CD14-positive monocyte (primary cell): Measurements from ENCODE around the gene SSNA1. TPM values are rescaled to one million over a fixed set of nuclear protein-coding genes. Genes with fewer than 3 reads are reported as not detected.
A peak's percentile ranks its signal among the peaks of the same experiment; 100 is the strongest.

ENCODE experiments used
- DNase-seq, 3 donors: peaks; one replicate each; pipeline ENCODE4 v3.0.0-alpha.2; 2011 to 2022
- H2AFZ ChIP-seq: 2 replicates; pipeline ENCODE4 v1.6.0; 2012; ENCODE audit warnings: mild to moderate bottlenecking, low read depth, low read length, inconsistent platforms; ENCODE audit not compliant: insufficient read depth, poor library complexity, severe bottlenecking
- H3K27ac ChIP-seq, 2 donors: 1 replicate in 1 of 2; 2 replicates in 1 of 2; pipeline ENCODE4 v1.5.1; 2012 to 2013; ENCODE audit warnings: low read length in 2 of 2, control low read depth in 1 of 2, inconsistent platforms in 1 of 2, low read depth in 1 of 2, mild to moderate bottlenecking in 1 of 2
- H3K27me3 ChIP-seq, 2 donors: one replicate each; pipeline versions ENCODE4 v1.6.0 to v1.6.1; 2011 to 2013; ENCODE audit warnings: low read length in 2 of 2; ENCODE audit not compliant: control insufficient read depth in 2 of 2, insufficient read depth in 2 of 2
- H3K36me3 ChIP-seq, 2 donors: replicated peaks in 1 of 2; 1 replicate in 1 of 2; 2 replicates in 1 of 2; pipeline versions ENCODE4 v1.5.1 to v1.6.1; 2012 to 2013; ENCODE audit warnings: low read length in 2 of 2, control low read depth in 1 of 2, inconsistent platforms in 1 of 2, mild to moderate bottlenecking in 1 of 2; ENCODE audit not compliant: insufficient read depth in 2 of 2, control insufficient read depth in 1 of 2
- H3K4me1 ChIP-seq, 2 donors: 1 replicate in 1 of 2; 2 replicates in 1 of 2; pipeline versions ENCODE4 v1.5.1 to v1.6.1; 2012 to 2013; ENCODE audit warnings: low read length in 2 of 2, control low read depth in 1 of 2, inconsistent platforms in 1 of 2, mild to moderate bottlenecking in 1 of 2, moderate library complexity in 1 of 2; ENCODE audit not compliant: insufficient read depth in 2 of 2, control insufficient read depth in 1 of 2
- H3K4me2 ChIP-seq: replicated peaks from 2 replicates; pipeline ENCODE3; 2012; ENCODE audit warnings: low read length, moderate library complexity, mild to moderate bottlenecking; ENCODE audit not compliant: poor library complexity, severe bottlenecking; ENCODE audit errors: extremely low read depth
- H3K4me3 ChIP-seq, 3 experiments: fragments of 200-600 bp in 1 of 3; sonication (generic) in 1 of 3; replicated peaks in 1 of 3; 1 replicate in 2 of 3; 2 replicates in 1 of 3; pipeline ENCODE4 v1.5.1; 2011 to 2013; ENCODE audit warnings: low read length in 3 of 3, mild to moderate bottlenecking in 3 of 3, control low read depth in 2 of 3, low read depth in 2 of 3, inconsistent platforms in 1 of 3, moderate library complexity in 1 of 3
- H3K79me2 ChIP-seq: 2 replicates; pipeline ENCODE4 v1.6.0; 2012; ENCODE audit warnings: mild to moderate bottlenecking, control low read depth, inconsistent platforms, low read length, moderate library complexity; ENCODE audit not compliant: insufficient read depth
- H3K9ac ChIP-seq: 2 replicates; pipeline ENCODE4 v1.6.0; 2017; ENCODE audit warnings: low read length, mild to moderate bottlenecking; ENCODE audit not compliant: insufficient read depth, poor library complexity, severe bottlenecking
- H3K9me3 ChIP-seq, 2 donors: replicated peaks in 1 of 2; 1 replicate in 1 of 2; 2 replicates in 1 of 2; pipeline versions ENCODE4 v1.5.1 to v1.6.1; 2012 to 2013; ENCODE audit warnings: low read length in 2 of 2, control low read depth in 1 of 2; ENCODE audit not compliant: control insufficient read depth in 1 of 2, insufficient read depth in 1 of 2
- H4K20me1 ChIP-seq: 2 replicates; pipeline ENCODE4 v1.6.0; 2012; ENCODE audit warnings: mild to moderate bottlenecking, low read length, control low read depth, moderate library complexity; ENCODE audit not compliant: insufficient read depth
- H3K27ac Mint-ChIP-seq, 7 donors: one replicate each; pipeline ENCODE4 v1.8.0; 2020; ENCODE audit warnings: mild to moderate bottlenecking in 7 of 7, mixed read lengths in 7 of 7, moderate library complexity in 6 of 7, inconsistent platforms in 2 of 7
- H3K27me3 Mint-ChIP-seq, 3 donors: one replicate each; pipeline ENCODE4 v1.8.0; 2021 to 2022; ENCODE audit warnings: low read depth in 3 of 3, mild to moderate bottlenecking in 3 of 3, mixed read lengths in 3 of 3, moderate library complexity in 3 of 3, inconsistent platforms in 1 of 3
- H3K36me3 Mint-ChIP-seq, 2 donors: one replicate each; pipeline ENCODE4 v1.8.0; 2020; ENCODE audit warnings: mixed read lengths in 2 of 2, inconsistent platforms in 1 of 2, mild to moderate bottlenecking in 1 of 2
- H3K4me1 Mint-ChIP-seq: one replicate; pipeline ENCODE4 v1.8.0; 2020; ENCODE audit warnings: mild to moderate bottlenecking, mixed read lengths
- H3K4me3 Mint-ChIP-seq, 2 donors: one replicate each; pipeline ENCODE4 v1.8.0; 2020; ENCODE audit warnings: mild to moderate bottlenecking in 2 of 2, mixed read lengths in 2 of 2, moderate library complexity in 1 of 2
- H3K9me3 Mint-ChIP-seq, 7 donors: one replicate each; pipeline ENCODE4 v1.8.0; 2020 to 2022; ENCODE audit warnings: mixed read lengths in 7 of 7, mild to moderate bottlenecking in 6 of 7, moderate library complexity in 6 of 7, inconsistent platforms in 2 of 7
- WGBS: methylation state at CpG from one replicate; pipeline ENCODE4 v1.1.5; 2013; ENCODE audit warnings: missing lambda C conversion rate; ENCODE audit not compliant: insufficient coverage; 5-methylcytosine and 5-hydroxymethylcytosine counted together
- intact Hi-C, 2 donors: fragments of 100-400 bp; cut with micrococcal nuclease; formaldehyde crosslinking; loops; one replicate each; pipeline versions ENCODE4 v1.15.0 to v1.15.1; 2023
- polyA plus RNA-seq, 3 donors: library from polyadenylated mRNA; depleted of rRNA in 1 of 3; unstranded in 2 of 3; stranded (reverse) in 1 of 3; fragments of 300-500 nt in 2 of 3; fragments of >200 nt in 1 of 3; fragmentation: Illumina TruSeq in 2 of 3; gene quantifications; 1 replicate in 2 of 3; 2 replicates in 1 of 3; pipeline ENCODE4 v1.2.3, GENCODE V29; 2012 to 2021
- TF ChIP-seq, protein P1 (sequence below): fragments of 200-600 bp; IDR thresholded peaks from one replicate; pipeline ENCODE4 v1.8.0; 2022; ENCODE audit warnings: antibody characterized with exemption, mild to moderate bottlenecking

The SSNA1 gene
- polyA plus RNA-seq, 3 donors = 87.0 to 118 (median 98.3) TPM

DNA sequence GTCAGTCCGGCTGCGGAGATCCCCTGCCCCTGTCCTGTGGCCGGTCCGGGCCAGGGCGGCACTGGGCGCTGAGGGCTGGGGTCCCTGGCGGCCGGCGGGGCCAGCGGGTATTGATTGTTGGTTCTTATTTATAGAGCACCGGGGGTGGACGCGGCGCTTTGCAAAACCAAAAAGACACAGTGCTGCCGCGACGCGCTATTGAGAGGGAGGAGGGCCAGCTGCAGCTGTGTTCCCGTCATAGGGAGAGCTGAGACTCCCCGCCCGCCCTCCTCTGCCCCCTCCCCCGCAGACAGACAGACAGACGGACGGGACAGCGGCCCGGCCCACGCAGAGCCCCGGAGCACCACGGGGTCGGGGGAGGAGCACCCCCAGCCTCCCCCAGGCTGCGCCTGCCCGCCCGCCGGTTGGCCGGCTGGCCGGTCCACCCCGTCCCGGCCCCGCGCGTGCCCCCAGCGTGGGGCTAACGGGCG lies 21.2 kb upstream of the SSNA1 start:
- peaks cover 0 to 9% of the 10 kb centered on the region in 2 donors for H3K9me3 ChIP-seq
- no peak overlapping the region for H3K27ac ChIP-seq
- H3K36me3 Mint-ChIP-seq = no peaks in the 10 kb centered on the region
- no peak overlapping the region for H3K27ac Mint-ChIP-seq
- peaks cover 6% of the 10 kb centered on the region for H3K4me1 Mint-ChIP-seq
- no peaks in the 10 kb centered on the region for H4K20me1 ChIP-seq
- no peak for DNase-seq
- intact Hi-C loops = no loop called here
- H3K4me3 ChIP-seq = no peak overlapping the region
- no peak overlapping the region for H3K4me3 Mint-ChIP-seq
- peaks cover 0 to 11% (median 0%) of the 10 kb centered on the region in 7 donors for H3K9me3 Mint-ChIP-seq
- no peaks in the 10 kb centered on the region for H3K36me3 ChIP-seq
- no peaks in the 10 kb centered on the region for H3K79me2 ChIP-seq
- WGBS = 45% methylated on average over 25 of the region's 44 CpGs
- TF ChIP-seq, protein P1, sequence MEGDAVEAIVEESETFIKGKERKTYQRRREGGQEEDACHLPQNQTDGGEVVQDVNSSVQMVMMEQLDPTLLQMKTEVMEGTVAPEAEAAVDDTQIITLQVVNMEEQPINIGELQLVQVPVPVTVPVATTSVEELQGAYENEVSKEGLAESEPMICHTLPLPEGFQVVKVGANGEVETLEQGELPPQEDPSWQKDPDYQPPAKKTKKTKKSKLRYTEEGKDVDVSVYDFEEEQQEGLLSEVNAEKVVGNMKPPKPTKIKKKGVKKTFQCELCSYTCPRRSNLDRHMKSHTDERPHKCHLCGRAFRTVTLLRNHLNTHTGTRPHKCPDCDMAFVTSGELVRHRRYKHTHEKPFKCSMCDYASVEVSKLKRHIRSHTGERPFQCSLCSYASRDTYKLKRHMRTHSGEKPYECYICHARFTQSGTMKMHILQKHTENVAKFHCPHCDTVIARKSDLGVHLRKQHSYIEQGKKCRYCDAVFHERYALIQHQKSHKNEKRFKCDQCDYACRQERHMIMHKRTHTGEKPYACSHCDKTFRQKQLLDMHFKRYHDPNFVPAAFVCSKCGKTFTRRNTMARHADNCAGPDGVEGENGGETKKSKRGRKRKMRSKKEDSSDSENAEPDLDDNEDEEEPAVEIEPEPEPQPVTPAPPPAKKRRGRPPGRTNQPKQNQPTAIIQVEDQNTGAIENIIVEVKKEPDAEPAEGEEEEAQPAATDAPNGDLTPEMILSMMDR = no peak
- no peak overlapping the region for H3K4me2 ChIP-seq
- no peak overlapping the region for H3K9ac ChIP-seq
- peaks cover 3 to 16% of the 10 kb centered on the region in 2 donors for H3K4me1 ChIP-seq
- peaks cover 58 to 95% (median 80%) of the 10 kb centered on the region in 3 donors for H3K27me3 Mint-ChIP-seq
- H2AFZ ChIP-seq = no peak overlapping the region
- H3K27me3 ChIP-seq = peaks cover 11 to 78% of the 10 kb centered on the region in 2 donors

GRCh38 chr9:137167747-137168572 lies 20.5 kb upstream of the SSNA1 start:
- Histone ChIP-seq H3K9ac (no peak overlapping the region), H3K27ac (no peak overlapping the region), H3K4me1 (peaks cover 3 to 13% of the 10 kb centered on the region in 2 donors), H3K36me3 (no peaks in the 10 kb centered on the region), H3K9me3 (peaks cover 0 to 5% of the 10 kb centered on the region in 2 donors), H4K20me1 (no peaks in the 10 kb centered on the region), H3K79me2 (no peaks in the 10 kb centered on the region), H3K4me2 (no peak overlapping the region), H3K27me3 (peaks cover 6 to 76% of the 10 kb centered on the region in 2 donors), H2AFZ (no peak overlapping the region), H3K4me3 (no peak overlapping the region)
- Mint-ChIP-seq H3K4me3 (peak overlapping the region in 1 of 2 donors; percentile 64), H3K4me1 (peaks cover 6% of the 10 kb centered on the region), H3K36me3 (no peaks in the 10 kb centered on the region), H3K27me3 (peaks cover 54 to 93% (median 79%) of the 10 kb centered on the region in 3 donors), H3K27ac (no peak overlapping the region), H3K9me3 (peaks cover 0 to 11% (median 0%) of the 10 kb centered on the region in 7 donors)
- 9% methylated on average over 52 of the region's 57 CpGs for WGBS
- TF ChIP-seq, protein P1 = no peak
- no peak for DNase-seq
- intact Hi-C loops = no loop called here
